H1 (cell line): ENCODE results near the gene GP1BB. TPM values are rescaled to one million over a fixed set of nuclear protein-coding genes. Genes with fewer than 3 reads are reported as not detected.

Experiments
- ASH2L ChIP-seq: fragments of 200-600, 300-600 bp; sonication (generic); IDR thresholded peaks from one replicate; pipeline ENCODE4 v1.7.1; 2017; ENCODE audit warnings: low read length
- CTCF ChIP-seq, 3 experiments: IDR thresholded peaks; 1 replicate in 2 of 3; 2 replicates in 1 of 3; pipeline versions ENCODE4 v1.5.1 to v1.6.1; 2011; ENCODE audit warnings: low read length in 3 of 3, mild to moderate bottlenecking in 3 of 3, inconsistent platforms in 2 of 3, low read depth in 1 of 3, moderate library complexity in 1 of 3; ENCODE audit not compliant: insufficient read depth in 1 of 3; ENCODE audit errors: control extremely low read depth in 1 of 3
- GABPA ChIP-seq: IDR thresholded peaks from 2 replicates; pipeline ENCODE4 v1.6.1; 2011; ENCODE audit warnings: mild to moderate bottlenecking, low read length, moderate library complexity, borderline replicate concordance; ENCODE audit not compliant: insufficient read depth
- JUN ChIP-seq: IDR thresholded peaks from 2 replicates; pipeline ENCODE4 v1.6.1; 2011; ENCODE audit warnings: low read depth, mild to moderate bottlenecking, improper control_type of control experiment, low read length
- POLR2AphosphoS5 ChIP-seq: IDR thresholded peaks from 2 replicates; pipeline ENCODE4 v1.6.1; 2011; ENCODE audit warnings: low read depth, low read length
- RBBP5 ChIP-seq: IDR thresholded peaks from 2 replicates; pipeline ENCODE4 v1.7.1; 2012; ENCODE audit warnings: low read depth, mild to moderate bottlenecking, inconsistent platforms, low read length, moderate library complexity, borderline replicate concordance
- RNF2 ChIP-seq: fragments of 200-900, 300-1000 bp; sonication (generic); IDR thresholded peaks from 2 replicates; pipeline ENCODE4 v1.7.1; 2016; ENCODE audit warnings: borderline replicate concordance, low read depth, mild to moderate bottlenecking, antibody characterized with exemption, low read length; ENCODE audit not compliant: poor library complexity, severe bottlenecking; ENCODE audit errors: missing control alignments
- USF2 ChIP-seq: IDR thresholded peaks from 2 replicates; pipeline ENCODE4 v1.6.1; 2011; ENCODE audit warnings: low read length, improper control_type of control experiment
- ZNF274 ChIP-seq: IDR thresholded peaks from 2 replicates; pipeline ENCODE4 v1.7.0; 2012; ENCODE audit warnings: low read length, borderline replicate concordance; ENCODE audit errors: extremely low read depth
- polyA plus RNA-seq, 7 experiments: library from polyadenylated mRNA; depleted of rRNA in 3 of 7; stranded (reverse) in 5 of 7; unstranded in 2 of 7; fragments of >200 nt in 5 of 7; fragments of 200-250 nt in 2 of 7; gene quantifications; 1 replicate in 5 of 7; 2 replicates in 1 of 7; 4 replicates in 1 of 7; pipeline versions ENCODE4 v1.2.1 to v1.2.3, GENCODE V29; 2011 to 2013; ENCODE audit warnings: missing spikeins in 2 of 7, mixed read lengths in 2 of 7
- total RNA-seq: library from RNA; stranded (reverse); fragmentation: NEBNext Ultra II Directional; extraction: Animal tissue kit (Norgen Biotek cat#: 25700); gene quantifications from 2 replicates; pipeline ENCODE4 v1.2.1, GENCODE V29; 2021

GP1BB gene
- total and polyA plus RNA-seq, 2 of the 8 experiments (the other 6 are each of a cell fraction or from before 2014, with no cell fraction given) = 0.36 TPM; not detected in 1

- TF ChIP-seq CTCF (IDR thresholded peaks at IDR 0.05; ENCODE audit: control extremely low read depth in 1 of 3, insufficient read depth in 1 of 3, low read depth in 1 of 3, low read length in 3 of 3) = no peak
- no peak for TF ChIP-seq ASH2L
- TF ChIP-seq ZNF274 = no peak
- no peak for TF ChIP-seq RBBP5
- TF ChIP-seq GABPA = no peak
- no peak for TF ChIP-seq RNF2
- no peak for TF ChIP-seq JUN
- TF ChIP-seq POLR2AphosphoS5 = no peak
- TF ChIP-seq USF2 = no peak
Measured at GRCh38 chr22:19734837-19735382, 11.6 kb downstream of the GP1BB start (continued).
